ENCODE measurements around the gene HMGB1. TPM values are rescaled to one million over a fixed set of nuclear protein-coding genes. Genes with fewer than 3 reads are reported as not detected.

Gene HMGB1
- total and polyA plus RNA-seq, 2 of the 13 experiments (the other 11 are each of a cell fraction or from before 2014, with no cell fraction given): 115 to 584 TPM

DNA sequence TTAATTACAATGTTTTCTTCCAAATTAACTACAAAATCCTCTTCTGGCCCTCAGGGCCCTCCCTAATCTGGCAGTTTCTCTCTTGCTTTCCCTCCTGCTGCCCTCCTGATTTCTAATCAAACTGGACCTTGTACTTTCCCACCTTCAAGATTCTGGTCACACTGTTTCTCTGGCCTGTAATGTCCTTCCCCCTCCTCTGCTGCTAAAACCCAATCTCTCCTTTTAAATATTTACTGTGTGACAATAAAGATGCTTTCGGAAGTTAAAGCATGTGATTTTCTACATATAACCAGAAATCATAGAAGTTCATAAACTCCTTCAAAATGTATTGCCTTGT is 14.1 kb upstream of the HMGB1 start:
- ChIA-PET CTCF (ENCODE audit: low intra/inter-chr PET ratio, low total read pairs) (no interaction called here), POLR2A (no interaction called here)
- H3K27me3 ChIP-seq (ENCODE audit: control insufficient read depth in 1 of 2, insufficient read depth in 2 of 2, low read length in 2 of 2): no peaks in the 10 kb centered on the region
- no TSS peak for BruUV-seq (replicated peaks)
- FAIRE-seq (no peak), DNase-seq (ENCODE audit: low spot score) (no peak), ATAC-seq (no peak)
- H3K4me3 ChIP-seq (replicated peaks in 1 of 3; ENCODE audit: insufficient read depth in 1 of 3, low read depth in 2 of 3, low read length in 3 of 3): no peak overlapping the region
- no peaks in the 10 kb centered on the region for H3K36me3 ChIP-seq (replicated peaks in 1 of 2; ENCODE audit: control insufficient read depth in 1 of 2, insufficient read depth in 2 of 2, low read length in 2 of 2)
- peaks cover 12% of the 10 kb centered on the region for H3K4me1 ChIP-seq (ENCODE audit: insufficient read depth, low read length)
- no peaks in the 10 kb centered on the region for H4K20me1 ChIP-seq (ENCODE audit: insufficient read depth, low read length)
- WGBS (ENCODE audit: low lambda C conversion rate): 0% methylated on average over 1 of the region's 1 CpG
- H3K9me3 ChIP-seq (ENCODE audit: low read length): no peaks in the 10 kb centered on the region
- TF ChIP-seq, protein P1, sequence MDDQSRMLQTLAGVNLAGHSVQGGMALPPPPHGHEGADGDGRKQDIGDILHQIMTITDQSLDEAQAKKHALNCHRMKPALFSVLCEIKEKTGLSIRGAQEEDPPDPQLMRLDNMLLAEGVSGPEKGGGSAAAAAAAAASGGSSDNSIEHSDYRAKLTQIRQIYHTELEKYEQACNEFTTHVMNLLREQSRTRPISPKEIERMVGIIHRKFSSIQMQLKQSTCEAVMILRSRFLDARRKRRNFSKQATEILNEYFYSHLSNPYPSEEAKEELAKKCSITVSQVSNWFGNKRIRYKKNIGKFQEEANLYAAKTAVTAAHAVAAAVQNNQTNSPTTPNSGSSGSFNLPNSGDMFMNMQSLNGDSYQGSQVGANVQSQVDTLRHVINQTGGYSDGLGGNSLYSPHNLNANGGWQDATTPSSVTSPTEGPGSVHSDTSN (CRISPR knock-in tag; IDR thresholded peaks at IDR 0.05; ENCODE audit: borderline replicate concordance): no peak
- TF ChIP-seq ARNT2 (CRISPR knock-in tag; IDR thresholded peaks at IDR 0.05; ENCODE audit: low read depth) (no peak), KMT2B (CRISPR knock-in tag; IDR thresholded peaks at IDR 0.05) (no peak), KDM4B (CRISPR knock-in tag; IDR thresholded peaks at IDR 0.05) (no peak), ASH2L (IDR thresholded peaks at IDR 0.05; ENCODE audit: insufficient read length, low read depth, low read length) (no peak), ZNF468 (CRISPR knock-in tag; IDR thresholded peaks at IDR 0.05) (no peak), U2AF2 (IDR thresholded peaks at IDR 0.05; ENCODE audit: low read depth, low read length) (no peak), ZNF205 (CRISPR knock-in tag; IDR thresholded peaks at IDR 0.05) (no peak), ZNF780A (CRISPR knock-in tag; IDR thresholded peaks at IDR 0.05) (no peak), ZNF441 (CRISPR knock-in tag; IDR thresholded peaks at IDR 0.05; ENCODE audit: borderline replicate concordance) (no peak), FOXC1 (CRISPR knock-in tag; IDR thresholded peaks at IDR 0.05; ENCODE audit: borderline replicate concordance) (no peak), MTA1 (CRISPR knock-in tag; IDR thresholded peaks at IDR 0.05; ENCODE audit: borderline replicate concordance) (no peak), ZNF234 (CRISPR knock-in tag; conservative IDR thresholded peaks at IDR 0.05) (no peak), ZNF12 (CRISPR knock-in tag; IDR thresholded peaks at IDR 0.05) (no peak), PHB2 (IDR thresholded peaks at IDR 0.05; ENCODE audit: partially characterized antibody) (no peak), KAT7 (CRISPR knock-in tag; IDR thresholded peaks at IDR 0.05; ENCODE audit: borderline replicate concordance) (no peak), RNF2 (conservative IDR thresholded peaks at IDR 0.05; ENCODE audit: low read depth) (no peak)
- TF ChIP-seq, protein P2, sequence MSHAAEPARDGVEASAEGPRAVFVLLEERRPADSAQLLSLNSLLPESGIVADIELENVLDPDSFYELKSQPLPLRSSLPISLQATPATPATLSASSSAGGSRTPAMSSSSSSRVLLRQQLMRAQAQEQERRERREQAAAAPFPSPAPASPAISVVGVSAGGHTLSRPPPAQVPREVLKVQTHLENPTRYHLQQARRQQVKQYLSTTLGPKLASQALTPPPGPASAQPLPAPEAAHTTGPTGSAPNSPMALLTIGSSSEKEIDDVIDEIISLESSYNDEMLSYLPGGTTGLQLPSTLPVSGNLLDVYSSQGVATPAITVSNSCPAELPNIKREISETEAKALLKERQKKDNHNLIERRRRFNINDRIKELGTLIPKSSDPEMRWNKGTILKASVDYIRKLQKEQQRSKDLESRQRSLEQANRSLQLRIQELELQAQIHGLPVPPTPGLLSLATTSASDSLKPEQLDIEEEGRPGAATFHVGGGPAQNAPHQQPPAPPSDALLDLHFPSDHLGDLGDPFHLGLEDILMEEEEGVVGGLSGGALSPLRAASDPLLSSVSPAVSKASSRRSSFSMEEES (CRISPR knock-in tag; IDR thresholded peaks at IDR 0.05): no peak
- TF ChIP-seq, protein P3, sequence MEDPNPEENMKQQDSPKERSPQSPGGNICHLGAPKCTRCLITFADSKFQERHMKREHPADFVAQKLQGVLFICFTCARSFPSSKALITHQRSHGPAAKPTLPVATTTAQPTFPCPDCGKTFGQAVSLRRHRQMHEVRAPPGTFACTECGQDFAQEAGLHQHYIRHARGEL (CRISPR knock-in tag; IDR thresholded peaks at IDR 0.05): no peak
- TF ChIP-seq, protein P4, sequence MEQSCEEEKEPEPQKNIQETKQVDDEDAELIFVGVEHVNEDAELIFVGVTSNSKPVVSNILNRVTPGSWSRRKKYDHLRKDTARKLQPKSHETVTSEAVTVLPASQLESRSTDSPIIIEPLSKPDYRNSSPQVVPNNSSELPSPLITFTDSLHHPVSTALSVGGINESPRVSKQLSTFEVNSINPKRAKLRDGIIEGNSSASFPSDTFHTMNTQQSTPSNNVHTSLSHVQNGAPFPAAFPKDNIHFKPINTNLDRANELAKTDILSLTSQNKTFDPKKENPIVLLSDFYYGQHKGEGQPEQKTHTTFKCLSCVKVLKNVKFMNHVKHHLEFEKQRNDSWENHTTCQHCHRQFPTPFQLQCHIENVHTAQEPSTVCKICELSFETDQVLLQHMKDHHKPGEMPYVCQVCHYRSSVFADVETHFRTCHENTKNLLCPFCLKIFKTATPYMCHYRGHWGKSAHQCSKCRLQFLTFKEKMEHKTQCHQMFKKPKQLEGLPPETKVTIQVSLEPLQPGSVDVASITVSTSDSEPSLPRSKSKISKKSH (CRISPR knock-in tag; IDR thresholded peaks at IDR 0.05; ENCODE audit: borderline replicate concordance): no peak
- no peak overlapping the region for H3K27ac ChIP-seq (ENCODE audit: extremely low read length, insufficient read depth, low read length)
- H3K79me2 ChIP-seq (ENCODE audit: insufficient read depth, low read length): no peaks in the 10 kb centered on the region
- H3K4me2 ChIP-seq (ENCODE audit: low read depth, low read length): no peak overlapping the region
- no peak overlapping the region for H3K9ac ChIP-seq (ENCODE audit: insufficient read depth, low read depth, low read length)
- intact Hi-C loops (cut with micrococcal nuclease; ENCODE audit: unreplicated experiment) (loop anchor here (5.0 kb wide), 1 partner anchor 192 kb away; no protein-coding TSS in a partner anchor), in situ Hi-C loops (cut with HindIII; ENCODE audit: extremely low pct_ligation_motif_present, low pct_unique_long_range_greater_than_20kb) (no loop called here)
- no peak overlapping the region for H2AFZ ChIP-seq (ENCODE audit: low read length)

Data from HepG2 (cell line).